Measurements from ENCODE around the gene BCAM. TPM values are rescaled to one million over a fixed set of nuclear protein-coding genes. Genes with fewer than 3 reads are reported as not detected.

BCAM gene
- total RNA-seq, 1 donor from 2014 or later: 105 TPM

DNA sequence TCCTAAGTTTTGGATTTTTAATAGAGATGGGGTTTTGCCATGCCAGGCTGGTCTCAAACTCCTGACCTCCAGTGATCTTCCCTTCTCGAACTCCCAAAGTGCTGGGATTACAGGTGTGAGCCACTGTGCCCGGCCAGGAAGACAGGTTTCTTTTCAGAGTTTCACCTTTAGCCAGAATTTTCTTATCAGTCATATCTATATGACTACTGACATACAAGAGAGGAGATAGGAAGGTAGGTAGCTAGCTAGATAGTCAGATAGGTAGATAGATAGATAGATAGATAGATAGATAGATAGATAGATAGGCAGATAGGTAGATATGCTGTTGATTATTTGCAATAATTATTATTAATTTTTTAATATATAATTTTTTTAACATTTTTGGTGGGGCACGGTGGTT, 23.6 kb upstream of the BCAM start:
- H3K4me1 Mint-ChIP-seq (ENCODE audit: unreplicated experiment): peaks cover 7% of the 10 kb centered on the region

GRCh38 chr19:44785993-44786392, 22.9 kb upstream of the BCAM start:
- Mint-ChIP-seq H3K4me3 (no peak overlapping the region), H3K4me1 (ENCODE audit: unreplicated experiment) (peaks cover 7% of the 10 kb centered on the region), H3K27me3 (peaks cover 3% of the 10 kb centered on the region), H3K36me3 (no peaks in the 10 kb centered on the region), H3K9me3 (no peaks in the 10 kb centered on the region), H3K27ac (no peak overlapping the region)
- TF ChIP-seq, protein P1, sequence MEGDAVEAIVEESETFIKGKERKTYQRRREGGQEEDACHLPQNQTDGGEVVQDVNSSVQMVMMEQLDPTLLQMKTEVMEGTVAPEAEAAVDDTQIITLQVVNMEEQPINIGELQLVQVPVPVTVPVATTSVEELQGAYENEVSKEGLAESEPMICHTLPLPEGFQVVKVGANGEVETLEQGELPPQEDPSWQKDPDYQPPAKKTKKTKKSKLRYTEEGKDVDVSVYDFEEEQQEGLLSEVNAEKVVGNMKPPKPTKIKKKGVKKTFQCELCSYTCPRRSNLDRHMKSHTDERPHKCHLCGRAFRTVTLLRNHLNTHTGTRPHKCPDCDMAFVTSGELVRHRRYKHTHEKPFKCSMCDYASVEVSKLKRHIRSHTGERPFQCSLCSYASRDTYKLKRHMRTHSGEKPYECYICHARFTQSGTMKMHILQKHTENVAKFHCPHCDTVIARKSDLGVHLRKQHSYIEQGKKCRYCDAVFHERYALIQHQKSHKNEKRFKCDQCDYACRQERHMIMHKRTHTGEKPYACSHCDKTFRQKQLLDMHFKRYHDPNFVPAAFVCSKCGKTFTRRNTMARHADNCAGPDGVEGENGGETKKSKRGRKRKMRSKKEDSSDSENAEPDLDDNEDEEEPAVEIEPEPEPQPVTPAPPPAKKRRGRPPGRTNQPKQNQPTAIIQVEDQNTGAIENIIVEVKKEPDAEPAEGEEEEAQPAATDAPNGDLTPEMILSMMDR (conservative IDR thresholded peaks at IDR 0.05): no peak
- DNase-seq (ENCODE audit: extremely low spot score, unreplicated experiment): no peak

More for the DNA sequence above, 23.6 kb upstream of the BCAM start:
- DNase-seq (ENCODE audit: extremely low spot score, unreplicated experiment): no peak
- Mint-ChIP-seq H3K27me3 (peaks cover 3% of the 10 kb centered on the region), H3K27ac (no peak overlapping the region), H3K4me3 (no peak overlapping the region), H3K9me3 (no peaks in the 10 kb centered on the region), H3K36me3 (no peaks in the 10 kb centered on the region)
- TF ChIP-seq, protein P1 (conservative IDR thresholded peaks at IDR 0.05): no peak

DNA sequence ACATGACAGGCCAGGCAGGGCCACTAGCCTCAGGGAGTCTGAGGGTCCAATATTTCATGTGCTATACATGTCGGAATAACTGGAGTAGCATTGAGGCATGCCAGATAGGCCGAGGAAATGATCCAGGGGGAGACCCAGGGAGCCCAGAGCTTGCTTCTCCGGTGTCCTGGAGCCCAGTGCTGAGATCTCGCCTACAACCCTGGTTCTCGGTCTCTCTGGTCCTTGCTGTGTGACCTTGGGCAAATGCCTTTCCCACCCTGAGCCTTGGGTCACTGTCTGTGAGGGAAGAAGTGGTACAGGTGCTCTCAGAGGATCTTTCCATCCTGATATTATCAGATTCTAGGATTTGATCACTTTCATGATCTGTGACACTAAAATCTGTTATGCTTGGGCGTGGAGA, 19.9 kb upstream of the BCAM start:
- H3K4me3 Mint-ChIP-seq: no peak overlapping the region
- DNase-seq (ENCODE audit: extremely low spot score, unreplicated experiment): no peak
- H3K4me1 Mint-ChIP-seq (ENCODE audit: unreplicated experiment): peaks cover 7% of the 10 kb centered on the region

DNA sequence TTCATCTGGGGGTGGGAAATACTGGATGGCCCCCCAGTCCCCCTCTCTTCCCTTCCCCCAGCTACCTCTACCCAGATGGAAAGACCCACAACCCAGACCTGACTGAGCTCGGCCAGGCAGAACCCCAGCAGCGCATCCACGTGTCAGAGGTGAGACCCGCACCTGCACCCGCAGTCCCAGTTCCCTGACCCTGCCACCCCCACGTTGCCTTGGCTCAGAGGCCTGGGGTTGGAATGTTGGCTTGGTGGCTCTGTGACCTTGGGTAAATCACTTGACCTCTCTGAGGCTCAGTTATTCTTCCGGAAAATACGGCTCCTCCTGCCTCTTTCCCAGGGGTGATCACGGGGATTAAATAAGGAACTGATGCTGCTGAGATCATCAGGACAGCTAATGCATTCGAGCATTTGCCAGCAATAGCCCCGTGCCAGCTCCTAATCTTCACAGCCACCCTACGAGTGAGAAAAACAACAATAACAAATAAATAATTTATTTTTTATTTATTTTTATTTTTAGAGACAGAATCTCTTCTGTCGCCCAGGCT, 18.9 kb upstream of the BCAM start:
- DNase-seq (ENCODE audit: extremely low spot score, unreplicated experiment): no peak
- TF ChIP-seq, protein P1 (conservative IDR thresholded peaks at IDR 0.05): no peak
- Mint-ChIP-seq H3K27me3 (no peaks in the 10 kb centered on the region), H3K9me3 (no peaks in the 10 kb centered on the region), H3K4me3 (no peak overlapping the region), H3K4me1 (ENCODE audit: unreplicated experiment) (no peaks in the 10 kb centered on the region), H3K36me3 (no peaks in the 10 kb centered on the region), H3K27ac (no peak overlapping the region)

More for the DNA sequence above, 19.9 kb upstream of the BCAM start:
- Mint-ChIP-seq H3K36me3 (no peaks in the 10 kb centered on the region), H3K9me3 (no peaks in the 10 kb centered on the region), H3K27me3 (peaks cover 3% of the 10 kb centered on the region), H3K27ac (no peak overlapping the region)
- TF ChIP-seq, protein P1 (conservative IDR thresholded peaks at IDR 0.05): no peak

- Mint-ChIP-seq H3K4me1 (ENCODE audit: unreplicated experiment) (peaks cover 9% of the 10 kb centered on the region), H3K27ac (no peak overlapping the region), H3K4me3 (no peak overlapping the region), H3K36me3 (no peaks in the 10 kb centered on the region), H3K9me3 (no peaks in the 10 kb centered on the region), H3K27me3 (no peaks in the 10 kb centered on the region)
- TF ChIP-seq, protein P1 (conservative IDR thresholded peaks at IDR 0.05): no peak
- DNase-seq (ENCODE audit: extremely low spot score, unreplicated experiment): no peak
Observed at GRCh38 chr19:44792281-44792680, 16.6 kb upstream of the BCAM start.

- H3K4me3 Mint-ChIP-seq: no peak overlapping the region
- no peaks in the 10 kb centered on the region for H3K36me3 Mint-ChIP-seq
- peaks cover 10% of the 10 kb centered on the region for H3K4me1 Mint-ChIP-seq (ENCODE audit: unreplicated experiment)
- TF ChIP-seq, protein P1 (conservative IDR thresholded peaks at IDR 0.05): no peak
- no peak for DNase-seq (ENCODE audit: extremely low spot score, unreplicated experiment)
- H3K9me3 Mint-ChIP-seq: no peaks in the 10 kb centered on the region
- no peaks in the 10 kb centered on the region for H3K27me3 Mint-ChIP-seq
- no peak overlapping the region for H3K27ac Mint-ChIP-seq
Observed at GRCh38 chr19:44794610-44795009, 14.3 kb upstream of the BCAM start.

All from type B pancreatic cell (in vitro differentiated cells).